Putamen (tissue), 1 donor: ENCODE results near the gene UBD.

Source experiments
- DNase-seq: peaks from one replicate; pipeline ENCODE4 v3.0.0-alpha.2; 2016; ENCODE audit warnings: low spot score

The UBD gene

GRCh38 chr6:29561091-29561490 lies 1.6 kb upstream of the UBD start:
- DNase-seq: no peak

GRCh38 chr6:29558439-29559079 lies 973 bp downstream of the UBD start:
- no peak for DNase-seq

DNA sequence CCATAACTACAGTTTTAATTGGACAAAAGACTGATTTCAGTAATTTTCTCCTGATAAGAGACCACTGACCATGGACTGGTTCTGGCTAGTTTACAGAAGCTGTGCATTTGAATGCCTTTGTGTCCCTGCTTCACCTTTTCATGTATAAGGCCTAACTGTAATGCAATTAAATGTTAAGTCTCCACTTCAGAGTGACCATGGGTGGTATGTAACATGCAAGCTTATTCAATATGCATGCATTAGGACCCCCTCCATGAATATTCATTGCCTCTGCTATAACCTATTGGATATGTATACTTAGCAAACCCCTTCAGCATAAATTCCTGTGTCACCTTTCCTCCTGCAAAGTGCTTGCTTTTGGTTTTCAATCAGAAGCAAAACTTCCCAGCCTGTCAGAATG lies 2.2 kb downstream of the UBD start:
- DNase-seq: no peak

DNA sequence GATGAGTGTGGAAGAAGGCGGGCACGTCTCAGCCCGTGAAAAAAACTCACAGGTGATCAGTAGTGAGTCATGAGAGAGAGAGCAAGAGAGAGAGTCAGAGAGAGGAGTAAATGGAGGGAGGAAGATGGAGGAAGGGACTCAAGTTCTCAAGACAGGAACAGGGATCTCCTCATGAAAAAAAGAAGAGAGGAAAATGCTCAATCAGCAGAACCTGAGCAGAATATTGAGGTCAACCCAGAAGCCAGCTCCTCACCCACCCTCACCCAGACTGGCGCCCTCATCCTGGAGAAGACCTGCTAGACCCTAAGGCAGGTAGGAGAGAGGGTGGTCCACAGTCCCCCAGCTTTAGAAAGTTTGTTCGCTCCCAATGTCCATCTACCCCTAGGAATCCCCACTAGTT lies 4.8 kb downstream of the UBD start:
- DNase-seq: no peak

DNA sequence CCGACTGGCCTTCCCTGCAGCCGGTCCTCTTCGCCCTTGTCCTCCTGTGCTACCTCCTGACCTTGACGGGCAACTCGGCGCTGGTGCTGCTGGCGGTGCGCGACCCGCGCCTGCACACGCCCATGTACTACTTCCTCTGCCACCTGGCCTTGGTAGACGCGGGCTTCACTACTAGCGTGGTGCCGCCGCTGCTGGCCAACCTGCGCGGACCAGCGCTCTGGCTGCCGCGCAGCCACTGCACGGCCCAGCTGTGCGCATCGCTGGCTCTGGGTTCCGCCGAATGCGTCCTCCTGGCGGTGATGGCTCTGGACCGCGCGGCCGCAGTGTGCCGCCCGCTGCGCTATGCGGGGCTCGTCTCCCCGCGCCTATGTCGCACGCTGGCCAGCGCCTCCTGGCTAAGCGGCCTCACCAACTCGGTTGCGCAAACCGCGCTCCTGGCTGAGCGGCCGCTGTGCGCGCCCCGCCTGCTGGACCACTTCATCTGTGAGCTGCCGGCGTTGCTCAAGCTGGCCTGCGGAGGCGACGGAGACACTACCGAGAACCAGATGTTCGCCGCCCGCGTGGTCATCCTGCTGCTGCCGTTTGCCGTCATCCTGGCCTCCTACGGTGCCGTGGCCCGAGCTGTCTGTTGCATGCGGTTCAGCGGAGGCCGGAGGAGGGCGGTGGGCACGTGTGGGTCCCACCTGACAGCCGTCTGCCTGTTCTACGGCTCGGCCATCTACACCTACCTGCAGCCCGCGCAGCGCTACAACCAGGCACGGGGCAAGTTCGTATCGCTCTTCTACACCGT lies 6.1 kb downstream of the UBD start:
- no peak for DNase-seq

- peak; percentile 4 for DNase-seq
These were observed 7.0 kb downstream of the UBD start for GRCh38 chr6:29552512-29553051.

- DNase-seq: no peak
These were observed 12.0 kb downstream of the UBD start for GRCh38 chr6:29547573-29547972.

DNA sequence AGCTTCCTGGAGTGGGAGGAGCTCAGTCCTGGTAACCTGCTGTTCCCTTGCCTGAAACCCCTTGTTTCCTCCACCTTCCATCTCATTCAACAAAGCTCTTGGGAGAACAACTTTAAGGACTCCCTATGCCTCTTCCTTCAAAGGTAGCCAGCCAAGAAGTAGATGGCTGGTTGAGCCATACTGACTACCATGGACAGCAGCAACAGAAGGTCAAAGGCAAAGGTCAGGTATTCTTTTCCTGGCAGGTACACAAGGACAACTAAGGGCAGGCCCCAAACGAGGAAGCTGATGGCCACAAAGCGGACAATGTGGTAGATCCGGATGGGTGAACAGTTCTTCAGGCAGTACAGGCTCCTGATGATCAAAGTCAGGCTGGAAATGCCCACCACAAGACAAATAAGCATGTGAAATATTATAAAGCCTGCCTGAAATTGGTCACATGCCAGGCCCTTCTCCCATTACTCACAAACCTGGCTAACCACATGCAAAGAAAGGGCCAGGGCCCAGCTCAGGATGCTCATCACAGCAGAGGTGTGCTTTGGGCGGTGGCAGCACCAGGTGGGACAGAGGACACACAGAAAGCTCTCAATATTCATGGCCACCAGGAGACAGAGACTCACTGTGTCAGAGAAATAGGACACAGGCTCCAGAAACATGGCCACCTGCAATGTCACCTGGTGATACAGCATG lies 21.7 kb downstream of the UBD start:
- DNase-seq: no peak

- no peak for DNase-seq
These were observed 27.1 kb downstream of the UBD start for GRCh38 chr6:29532320-29532951.

DNA sequence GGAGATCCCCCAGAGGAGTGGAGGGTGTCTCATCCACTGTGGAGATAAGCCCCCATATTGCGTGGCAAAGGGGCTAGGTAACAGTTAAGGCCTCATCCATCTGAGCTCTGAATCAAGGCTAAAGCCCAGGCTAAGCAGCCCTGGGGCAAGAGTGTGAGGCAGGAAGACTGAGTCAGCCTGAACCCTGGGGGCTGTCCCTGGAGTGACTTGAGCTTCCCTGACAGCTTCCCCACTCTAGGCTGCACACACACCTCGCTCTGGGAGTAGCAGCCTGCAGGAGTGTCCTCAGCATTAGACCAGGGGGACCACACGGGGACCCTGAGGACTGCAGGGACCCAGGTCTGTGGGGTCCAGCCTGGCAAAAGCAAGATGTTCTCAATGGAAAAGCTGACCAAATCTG lies 27.9 kb downstream of the UBD start:
- DNase-seq: no peak

- DNase-seq: no peak
These were observed 28.7 kb downstream of the UBD start for GRCh38 chr6:29530671-29531310.

DNA sequence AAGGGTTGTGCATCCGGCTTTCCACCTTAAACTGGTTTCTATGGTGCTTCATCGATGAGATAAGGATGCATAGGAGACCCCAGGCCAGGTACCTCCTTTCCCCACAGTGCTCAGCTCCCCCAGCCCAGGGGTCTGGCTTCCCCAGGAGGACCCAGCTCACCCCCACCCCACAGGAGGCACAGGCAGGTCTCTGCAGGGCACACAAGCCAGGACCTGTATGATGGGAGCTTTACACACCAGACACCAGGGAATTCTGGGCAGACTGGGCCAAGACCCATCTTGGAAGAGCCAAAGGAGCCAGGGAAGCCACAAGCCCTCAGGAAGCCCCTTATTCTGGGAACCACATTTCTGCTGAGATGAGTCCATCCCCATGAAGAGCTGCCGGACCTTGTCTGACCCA lies 29.6 kb downstream of the UBD start:
- no peak for DNase-seq

DNA sequence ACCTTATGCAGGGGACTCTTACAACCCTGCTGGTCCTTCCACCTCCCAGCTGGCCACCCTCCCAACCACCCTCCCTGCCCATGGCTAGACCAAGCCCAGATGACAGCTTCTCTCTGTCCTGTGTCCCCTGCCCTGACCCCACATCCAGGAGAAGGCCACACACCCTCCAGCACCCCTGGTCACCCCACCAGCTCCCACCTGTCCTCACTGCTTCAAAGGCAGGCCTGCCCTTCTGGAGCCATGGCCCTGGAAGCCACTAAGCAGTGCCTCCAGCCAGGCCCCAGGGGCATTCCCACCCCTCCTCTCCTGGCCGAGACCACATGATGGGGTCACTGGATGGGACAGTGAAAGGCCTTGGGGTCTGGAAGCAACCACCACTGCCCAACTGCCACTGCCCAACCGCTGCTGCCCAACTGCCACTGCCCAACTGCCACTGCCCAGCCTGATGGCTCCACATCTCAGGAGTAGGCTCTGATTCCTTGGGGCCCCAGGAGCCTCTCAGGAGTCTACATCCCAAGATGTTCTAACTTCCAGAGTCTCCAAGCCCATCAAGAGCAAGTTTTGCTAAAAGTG lies 30.5 kb downstream of the UBD start:
- no peak for DNase-seq

DNA sequence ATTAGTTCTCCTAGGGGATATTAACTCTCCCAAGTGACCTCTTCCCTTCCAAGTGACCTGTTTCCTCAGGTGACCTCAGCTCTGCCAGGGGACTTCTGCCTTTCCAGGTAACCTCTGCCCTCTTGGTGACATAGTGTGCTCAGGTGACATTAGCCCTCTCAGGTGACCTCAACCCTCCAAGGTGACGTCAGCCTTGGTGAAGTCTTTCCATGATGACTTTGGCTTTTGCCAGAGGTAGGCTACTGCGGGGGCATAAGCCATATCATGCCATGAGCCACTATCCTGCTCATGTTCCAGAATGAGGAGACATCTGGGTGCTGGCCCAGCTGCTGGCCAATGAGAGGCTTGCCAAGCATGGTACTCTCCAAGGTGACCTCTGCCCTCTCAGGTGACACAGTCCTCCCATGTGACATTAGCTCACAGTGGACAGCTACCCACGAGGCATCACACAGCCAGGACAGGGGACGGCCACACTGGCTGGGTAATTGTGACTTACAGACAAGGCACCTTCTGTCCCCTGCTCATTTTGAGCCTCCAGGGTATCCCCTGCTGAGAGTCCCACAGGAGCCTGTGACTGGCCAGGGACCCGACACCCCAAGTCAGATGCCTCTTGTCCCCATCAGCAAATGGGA lies 31.1 kb downstream of the UBD start:
- no peak for DNase-seq

GRCh38 chr6:29527564-29527963 lies 32.0 kb downstream of the UBD start:
- no peak for DNase-seq

- DNase-seq: peak; percentile 3
These were observed 32.4 kb downstream of the UBD start for GRCh38 chr6:29527126-29527525.

GRCh38 chr6:29525311-29525639 lies 34.3 kb downstream of the UBD start:
- DNase-seq: no peak

GRCh38 chr6:29524444-29525310 lies 34.9 kb downstream of the UBD start:
- DNase-seq: no peak

GRCh38 chr6:29524044-29524443 lies 35.5 kb downstream of the UBD start:
- DNase-seq: no peak

GRCh38 chr6:29522227-29522626 lies 37.3 kb downstream of the UBD start:
- DNase-seq: no peak
